ENCODE measurements around the gene HMG20B. TPM values are rescaled to one million over a fixed set of nuclear protein-coding genes. Genes with fewer than 3 reads are reported as not detected.

Gene HMG20B
- total and polyA plus RNA-seq, 2 of the 8 experiments (the other 6 are each of a cell fraction or from before 2014, with no cell fraction given), result 42.9 to 74.2 TPM

- no peak for TF ChIP-seq CREB1 (IDR thresholded peaks at IDR 0.05)
- no peak for TF ChIP-seq CBX8 (IDR thresholded peaks at IDR 0.05; ENCODE audit: borderline replicate concordance, low read depth, low read length)
- no peak for TF ChIP-seq JUN (IDR thresholded peaks at IDR 0.05; ENCODE audit: low read depth, low read length)
- no peak for TF ChIP-seq NRF1 (IDR thresholded peaks at IDR 0.05; ENCODE audit: low read depth, low read length)
- no peak for TF ChIP-seq SIX5 (IDR thresholded peaks at IDR 0.05; ENCODE audit: low read depth, low read length)
- TF ChIP-seq E2F6 (IDR thresholded peaks at IDR 0.05), result no peak
- TF ChIP-seq CHD1 (IDR thresholded peaks at IDR 0.05; ENCODE audit: low read depth, low read length), result no peak
These were observed 33.0 kb downstream of the HMG20B start (continued) for GRCh38 chr19:3605770-3606169.
